ENCODE results near the gene PPM1A. TPM values are rescaled to one million over a fixed set of nuclear protein-coding genes. Genes with fewer than 3 reads are reported as not detected.

Gene PPM1A
- polyA plus RNA-seq, 2 of the 4 experiments (the other 2 are of a cell fraction) = 37.1 to 76.6 TPM

- TF ChIP-seq RARB (CRISPR knock-in tag; IDR thresholded peaks at IDR 0.05) (no peak), REST (IDR thresholded peaks at IDR 0.05) (no peak)
These were observed 16.8 kb upstream of the PPM1A start (continued) for GRCh38 chr14:60232185-60232584.

GRCh38 chr14:60233251-60233650, 15.8 kb upstream of the PPM1A start:
- ChIA-PET CTCF (interaction anchor here (1.2 kb wide), 1 partner anchor 50 kb away, joined by 3 read pairs; no protein-coding TSS in a partner anchor), POLR2A (no interaction called here)
- no peaks in the 10 kb centered on the region for H3K9me3 ChIP-seq
- no peaks in the 10 kb centered on the region for H3K4me1 ChIP-seq
- TF ChIP-seq PHF8 (IDR thresholded peaks at IDR 0.05; ENCODE audit: borderline replicate concordance, low read depth) = no peak
- TF ChIP-seq MAFK (IDR thresholded peaks at IDR 0.05; ENCODE audit: partially characterized antibody) = peak; percentile 11
- H3K4me2 ChIP-seq = no peak overlapping the region
- whole genome bisulfite sequencing (ENCODE audit: missing lambda C conversion rate) = 11% methylated on average over 3 of the region's 3 CpGs
- ATAC-seq (peak; percentile 43 to 55; a peak in 4 of 6 replicates), FAIRE-seq (peak; percentile 28), DNase-seq (ENCODE audit: low read depth in 1 of 2, low spot score in 1 of 2) (peak in 1 of 2 experiments; percentile 38)
- no peak overlapping the region for H3K27ac ChIP-seq
- H3K4me3 ChIP-seq = no peak overlapping the region

DNA sequence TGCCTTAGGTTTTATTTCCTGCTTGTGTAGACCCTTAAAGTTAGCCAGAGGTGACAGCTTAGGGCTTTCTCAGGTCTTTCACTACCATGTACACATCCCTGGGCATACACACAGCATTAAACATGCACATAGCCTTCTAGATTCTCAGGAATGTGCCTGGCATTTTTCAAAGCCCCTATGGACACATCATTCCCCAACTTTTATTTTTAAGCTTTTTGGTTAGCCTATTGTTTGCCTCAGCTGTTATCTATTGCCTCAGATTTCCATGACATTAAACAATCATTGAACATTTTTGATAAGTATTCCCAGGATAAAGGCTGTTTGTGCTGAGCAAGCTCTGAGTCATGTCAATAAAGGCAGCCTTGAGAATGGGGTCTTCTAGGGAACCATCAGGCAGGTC, 15.1 kb upstream of the PPM1A start:
- TF ChIP-seq FOSB (CRISPR knock-in tag; IDR thresholded peaks at IDR 0.05) = no peak
- TF ChIP-seq FOXS1 (CRISPR knock-in tag; IDR thresholded peaks at IDR 0.05) = no peak
- no peak for TF ChIP-seq HES2 (IDR thresholded peaks at IDR 0.05)
- TF ChIP-seq TFCP2L1 (CRISPR knock-in tag; IDR thresholded peaks at IDR 0.05) = no peak
- no peak for TF ChIP-seq EHMT2 (IDR thresholded peaks at IDR 0.05; ENCODE audit: low read depth)
- DNase-seq (ENCODE audit: low read depth in 1 of 2, low spot score in 1 of 2) = no peak
- H3K9me3 ChIP-seq = no peaks in the 10 kb centered on the region
- no peak overlapping the region for H3K4me2 ChIP-seq
- ChIA-PET POLR2A (no interaction called here), CTCF (interaction anchor here (1.2 kb wide), 1 partner anchor 51 kb away, joined by 3 read pairs; no protein-coding TSS in a partner anchor)
- ATAC-seq = no peak
- no peaks in the 10 kb centered on the region for H3K4me1 ChIP-seq
- FAIRE-seq = no peak
- no peak overlapping the region for H3K27ac ChIP-seq
- H3K4me3 ChIP-seq = no peak overlapping the region

GRCh38 chr14:60235440-60235839, 13.6 kb upstream of the PPM1A start:
- CTCF ChIA-PET = no interaction called here
- Histone ChIP-seq H3K4me3 (no peak overlapping the region), H3K9me3 (no peaks in the 10 kb centered on the region), H3K27ac (no peak overlapping the region), H3K4me2 (no peak overlapping the region), H3K4me1 (no peaks in the 10 kb centered on the region)
- no peak for TF ChIP-seq HOXB5 (CRISPR knock-in tag; IDR thresholded peaks at IDR 0.05)
- no peak for TF ChIP-seq FOSB (CRISPR knock-in tag; IDR thresholded peaks at IDR 0.05)
- no peak for TF ChIP-seq HEYL (CRISPR knock-in tag; IDR thresholded peaks at IDR 0.05)
- no peak for TF ChIP-seq GATA3 (IDR thresholded peaks at IDR 0.05; ENCODE audit: borderline replicate concordance)
- no peak for TF ChIP-seq SREBF2 (IDR thresholded peaks at IDR 0.05)
- TF ChIP-seq, protein P1, sequence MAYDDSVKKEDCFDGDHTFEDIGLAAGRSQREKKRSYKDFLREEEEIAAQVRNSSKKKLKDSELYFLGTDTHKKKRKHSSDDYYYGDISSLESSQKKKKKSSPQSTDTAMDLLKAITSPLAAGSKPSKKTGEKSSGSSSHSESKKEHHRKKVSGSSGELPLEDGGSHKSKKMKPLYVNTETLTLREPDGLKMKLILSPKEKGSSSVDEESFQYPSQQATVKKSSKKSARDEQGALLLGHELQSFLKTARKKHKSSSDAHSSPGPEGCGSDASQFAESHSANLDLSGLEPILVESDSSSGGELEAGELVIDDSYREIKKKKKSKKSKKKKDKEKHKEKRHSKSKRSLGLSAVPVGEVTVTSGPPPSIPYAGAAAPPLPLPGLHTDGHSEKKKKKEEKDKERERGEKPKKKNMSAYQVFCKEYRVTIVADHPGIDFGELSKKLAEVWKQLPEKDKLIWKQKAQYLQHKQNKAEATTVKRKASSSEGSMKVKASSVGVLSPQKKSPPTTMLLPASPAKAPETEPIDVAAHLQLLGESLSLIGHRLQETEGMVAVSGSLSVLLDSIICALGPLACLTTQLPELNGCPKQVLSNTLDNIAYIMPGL (CRISPR knock-in tag; IDR thresholded peaks at IDR 0.05; ENCODE audit: borderline replicate concordance) = no peak
- no peak for TF ChIP-seq RNF2 (IDR thresholded peaks at IDR 0.05; ENCODE audit: borderline replicate concordance, low read depth)
- no peak for TF ChIP-seq E2F6 (IDR thresholded peaks at IDR 0.05; ENCODE audit: borderline replicate concordance, low read depth)
- no peak for TF ChIP-seq SMC3 (IDR thresholded peaks at IDR 0.05)
- DNase-seq (ENCODE audit: low read depth in 1 of 2, low spot score in 1 of 2) (no peak), FAIRE-seq (no peak), ATAC-seq (no peak)
- WGBS (ENCODE audit: missing lambda C conversion rate) = 9% methylated on average over 2 of the region's 2 CpGs
- POLR2A ChIA-PET = no interaction called here

Measured in A549 (cell line).